Nephron (organoid): ENCODE results near the gene ATXN1.
A peak's percentile ranks its signal among the peaks of the same experiment; 100 is the strongest.

Experiments
- H3K27ac Mint-ChIP-seq, 3 experiments: 2 replicates each; pipeline ENCODE4 v1.8.0; 2020; ENCODE audit warnings: mixed read lengths in 3 of 3, mild to moderate bottlenecking in 2 of 3, moderate library complexity in 1 of 3
- H3K27me3 Mint-ChIP-seq: 2 replicates; pipeline ENCODE4 v1.8.0; 2021; ENCODE audit warnings: low read depth, mild to moderate bottlenecking, moderate library complexity, mixed read lengths
- H3K36me3 Mint-ChIP-seq: 2 replicates; pipeline ENCODE4 v1.8.0; 2020; ENCODE audit warnings: low read depth, mixed read lengths
- H3K4me1 Mint-ChIP-seq: 2 replicates; pipeline ENCODE4 v1.8.0; 2020; ENCODE audit warnings: mixed read lengths
- H3K4me3 Mint-ChIP-seq, 3 experiments: 2 replicates each; pipeline ENCODE4 v1.8.0; 2020; ENCODE audit warnings: mild to moderate bottlenecking in 3 of 3, mixed read lengths in 3 of 3, moderate library complexity in 2 of 3
- H3K9me3 Mint-ChIP-seq: 2 replicates; pipeline ENCODE4 v1.8.0; 2020; ENCODE audit warnings: mixed read lengths
- TF ChIP-seq, protein P1 (sequence below), 3 experiments: fragments of 200-600 bp; sonication (generic); IDR thresholded peaks; one replicate each; pipeline ENCODE4 v1.5.0; 2021; ENCODE audit warnings: antibody characterized with exemption in 3 of 3; ENCODE audit not compliant: unreplicated experiment in 3 of 3

ATXN1 gene

DNA sequence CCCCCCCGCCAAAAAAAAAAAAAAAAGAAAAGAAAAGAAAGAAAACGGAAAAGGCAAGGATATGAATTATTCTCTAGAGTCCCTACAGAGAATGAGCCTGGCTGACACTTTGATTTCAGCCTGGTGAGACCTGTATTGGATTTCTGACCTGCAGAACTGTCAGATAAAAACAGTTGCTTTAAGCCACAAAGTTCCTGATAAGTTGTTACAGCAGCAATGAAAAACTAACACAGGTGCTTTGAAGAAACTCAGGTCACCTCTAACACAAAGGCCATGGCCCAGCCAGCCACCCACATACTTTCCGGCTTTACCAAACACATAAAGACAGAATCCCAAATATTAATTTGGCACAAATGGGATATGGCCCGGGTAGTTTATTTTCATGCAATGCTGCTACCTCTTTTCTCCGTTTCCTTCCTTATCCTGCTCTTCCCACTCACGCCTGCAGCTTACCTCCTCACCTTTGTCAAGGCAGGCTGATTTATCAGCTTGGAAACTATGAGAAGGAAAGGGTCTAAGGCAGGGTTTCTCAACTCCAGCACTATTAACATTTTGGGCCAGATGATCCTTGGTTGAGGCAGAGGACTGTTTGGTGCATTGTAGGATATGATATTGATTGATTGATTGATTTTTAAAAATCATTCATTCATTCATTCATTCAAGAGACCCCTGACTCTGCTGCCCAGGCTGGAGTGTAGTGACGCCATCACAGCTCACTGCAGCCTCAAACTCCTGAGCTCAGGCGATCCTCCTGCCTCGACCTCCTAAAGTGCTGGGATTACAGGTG lies 88.1 kb downstream of the ATXN1 start:
- H3K4me1 Mint-ChIP-seq: peaks cover 43% of the 10 kb centered on the region
- TF ChIP-seq, protein P1, sequence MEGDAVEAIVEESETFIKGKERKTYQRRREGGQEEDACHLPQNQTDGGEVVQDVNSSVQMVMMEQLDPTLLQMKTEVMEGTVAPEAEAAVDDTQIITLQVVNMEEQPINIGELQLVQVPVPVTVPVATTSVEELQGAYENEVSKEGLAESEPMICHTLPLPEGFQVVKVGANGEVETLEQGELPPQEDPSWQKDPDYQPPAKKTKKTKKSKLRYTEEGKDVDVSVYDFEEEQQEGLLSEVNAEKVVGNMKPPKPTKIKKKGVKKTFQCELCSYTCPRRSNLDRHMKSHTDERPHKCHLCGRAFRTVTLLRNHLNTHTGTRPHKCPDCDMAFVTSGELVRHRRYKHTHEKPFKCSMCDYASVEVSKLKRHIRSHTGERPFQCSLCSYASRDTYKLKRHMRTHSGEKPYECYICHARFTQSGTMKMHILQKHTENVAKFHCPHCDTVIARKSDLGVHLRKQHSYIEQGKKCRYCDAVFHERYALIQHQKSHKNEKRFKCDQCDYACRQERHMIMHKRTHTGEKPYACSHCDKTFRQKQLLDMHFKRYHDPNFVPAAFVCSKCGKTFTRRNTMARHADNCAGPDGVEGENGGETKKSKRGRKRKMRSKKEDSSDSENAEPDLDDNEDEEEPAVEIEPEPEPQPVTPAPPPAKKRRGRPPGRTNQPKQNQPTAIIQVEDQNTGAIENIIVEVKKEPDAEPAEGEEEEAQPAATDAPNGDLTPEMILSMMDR (IDR thresholded peaks at IDR 0.05; ENCODE audit: unreplicated experiment in 3 of 3): no peak
- no peak overlapping the region for H3K27ac Mint-ChIP-seq
- H3K36me3 Mint-ChIP-seq: no peaks in the 10 kb centered on the region
- no peaks in the 10 kb centered on the region for H3K27me3 Mint-ChIP-seq
- H3K9me3 Mint-ChIP-seq: no peaks in the 10 kb centered on the region
- H3K4me3 Mint-ChIP-seq: no peak overlapping the region

DNA sequence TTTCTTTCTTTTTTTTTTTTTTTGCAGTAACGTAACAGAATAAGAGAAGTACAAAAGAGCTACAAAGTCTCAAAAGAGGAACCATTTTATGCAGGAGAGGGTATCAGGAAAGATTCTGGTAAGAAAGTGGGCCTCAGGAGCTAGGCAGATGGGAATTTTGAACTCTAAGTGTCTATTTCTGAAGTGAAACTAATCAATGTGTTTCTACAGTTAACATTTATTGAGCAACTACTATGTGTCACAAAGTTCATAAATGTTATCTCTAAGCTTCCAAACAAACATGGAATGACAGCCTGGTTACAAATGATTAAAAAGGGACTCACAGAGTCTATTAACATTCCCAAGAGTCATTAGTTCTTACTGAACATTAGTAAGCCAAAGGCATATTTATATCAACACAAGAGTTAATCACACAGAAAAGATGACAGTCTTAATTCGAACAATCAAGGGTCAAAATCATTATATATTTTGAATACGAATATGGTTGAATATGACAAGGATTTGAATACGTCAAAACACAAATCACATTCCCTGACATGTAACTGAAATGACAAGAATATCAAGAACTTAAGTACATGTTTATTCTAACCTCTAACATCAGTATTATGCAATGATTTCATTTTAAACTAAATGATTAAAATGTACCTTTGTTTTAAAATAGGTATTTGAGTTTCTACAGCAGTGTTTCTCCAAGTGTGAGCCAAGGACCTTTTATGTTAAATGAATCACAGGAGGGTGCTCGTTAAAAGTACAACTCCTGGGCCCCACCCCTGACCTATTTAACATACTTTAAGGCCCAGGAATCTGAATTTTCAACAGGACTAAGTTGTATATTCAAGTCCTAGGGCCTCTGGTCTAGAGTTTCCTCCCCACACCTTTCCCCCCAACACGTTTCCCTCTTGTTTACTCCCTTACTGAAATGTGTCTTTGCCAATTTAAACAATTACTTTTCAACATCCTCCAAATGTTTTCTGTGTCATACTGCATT lies 89.7 kb downstream of the ATXN1 start:
- Mint-ChIP-seq H3K36me3 (peaks cover 4% of the 10 kb centered on the region), H3K27ac (peak overlapping the region in 1 of 3 experiments; percentile 15), H3K4me1 (peaks cover 37% of the 10 kb centered on the region), H3K4me3 (no peak overlapping the region), H3K27me3 (no peaks in the 10 kb centered on the region), H3K9me3 (no peaks in the 10 kb centered on the region)
- TF ChIP-seq, protein P1 (IDR thresholded peaks at IDR 0.05; ENCODE audit: unreplicated experiment in 3 of 3): no peak

DNA sequence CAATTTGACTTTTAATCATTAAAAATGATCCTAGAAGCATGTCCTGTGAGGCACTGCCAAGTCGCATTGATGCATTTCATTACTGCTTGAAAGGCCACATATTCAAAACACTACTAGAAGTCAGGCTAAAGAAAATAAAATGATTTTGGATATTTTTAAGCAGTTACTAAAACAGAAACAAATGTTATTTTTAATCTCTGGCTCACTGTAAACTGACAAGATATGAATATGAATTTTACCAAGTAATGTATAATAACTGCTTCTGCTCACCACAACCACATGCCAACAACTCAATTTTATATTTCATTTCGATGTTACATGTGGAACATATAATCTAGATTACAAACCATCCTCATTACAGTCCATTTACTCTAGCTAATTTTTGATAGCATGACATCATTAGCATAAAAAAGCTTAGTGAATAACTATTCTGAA lies 90.6 kb downstream of the ATXN1 start:
- peaks cover 10% of the 10 kb centered on the region for H3K36me3 Mint-ChIP-seq
- no peak overlapping the region for H3K4me3 Mint-ChIP-seq
- peak overlapping the region in 1 of 3 experiments; percentile 41 for H3K27ac Mint-ChIP-seq
- H3K27me3 Mint-ChIP-seq: no peaks in the 10 kb centered on the region
- peaks cover 36% of the 10 kb centered on the region for H3K4me1 Mint-ChIP-seq
- TF ChIP-seq, protein P1 (IDR thresholded peaks at IDR 0.05; ENCODE audit: unreplicated experiment in 3 of 3): no peak
- no peaks in the 10 kb centered on the region for H3K9me3 Mint-ChIP-seq

DNA sequence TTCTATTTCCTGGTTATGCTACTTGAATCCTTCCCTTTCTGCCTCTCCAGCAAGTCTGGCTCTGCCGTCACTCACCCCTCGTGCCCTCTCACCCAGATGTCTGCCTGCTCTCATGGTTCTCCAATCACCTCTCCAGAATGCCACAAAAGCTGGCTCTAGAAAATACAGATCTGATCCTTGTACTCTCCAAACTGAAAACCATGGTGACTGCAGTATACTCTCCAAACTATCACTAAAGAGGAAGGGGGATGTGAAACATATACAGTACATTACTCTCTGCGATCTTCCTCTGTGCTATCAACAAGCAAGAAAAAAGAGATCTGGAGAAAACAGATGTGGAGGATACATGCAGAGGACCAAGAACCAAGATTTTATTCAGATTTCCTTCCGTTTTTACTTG lies 91.1 kb downstream of the ATXN1 start:
- peaks cover 10% of the 10 kb centered on the region for H3K36me3 Mint-ChIP-seq
- H3K4me3 Mint-ChIP-seq: no peak overlapping the region
- H3K9me3 Mint-ChIP-seq: no peaks in the 10 kb centered on the region
- H3K27ac Mint-ChIP-seq: peak overlapping the region; percentile 25 to 41 (median 39)
- H3K27me3 Mint-ChIP-seq: no peaks in the 10 kb centered on the region
- TF ChIP-seq, protein P1 (IDR thresholded peaks at IDR 0.05; ENCODE audit: unreplicated experiment in 3 of 3): no peak
- peaks cover 36% of the 10 kb centered on the region for H3K4me1 Mint-ChIP-seq

DNA sequence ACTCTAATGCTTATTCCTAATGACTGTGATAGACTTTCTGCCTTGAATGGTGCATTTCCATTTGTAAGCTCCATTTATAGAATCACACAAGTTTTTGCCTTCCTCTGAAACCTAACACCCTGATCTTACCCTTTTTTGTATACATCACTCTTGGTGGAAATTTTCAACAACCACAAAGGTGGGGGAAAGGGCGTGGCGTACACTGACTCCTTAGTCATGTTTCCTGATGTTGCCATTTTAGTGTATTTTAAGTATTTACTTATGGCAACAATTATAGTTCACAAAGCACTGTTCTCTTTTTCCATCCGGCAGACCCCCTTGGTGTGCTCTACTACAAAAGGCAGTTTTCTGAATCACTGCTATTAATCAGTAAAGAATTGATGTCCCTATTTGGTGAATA lies 92.0 kb downstream of the ATXN1 start:
- no peaks in the 10 kb centered on the region for H3K27me3 Mint-ChIP-seq
- H3K4me3 Mint-ChIP-seq: no peak overlapping the region
- TF ChIP-seq, protein P1 (IDR thresholded peaks at IDR 0.05; ENCODE audit: unreplicated experiment in 3 of 3): no peak
- peak overlapping the region; percentile 1 to 24 (median 5) for H3K27ac Mint-ChIP-seq
- peaks cover 10% of the 10 kb centered on the region for H3K36me3 Mint-ChIP-seq
- H3K9me3 Mint-ChIP-seq: no peaks in the 10 kb centered on the region
- peaks cover 29% of the 10 kb centered on the region for H3K4me1 Mint-ChIP-seq
